HG03139 (cell line): Measurements from ENCODE around the gene MRTFB.
A peak's percentile ranks its signal among the peaks of the same experiment; 100 is the strongest.
"Not testable (repeated sequence)": the region's sequence is repeated elsewhere in the genome, so short reads cannot be mapped to it uniquely, and the experiment has no call there.

Experiments used
- ATAC-seq: cut with Tn5 transposase; IDR thresholded peaks from one replicate; pipeline ENCODE4 v1.9.1; 2021; ENCODE audit not compliant: unreplicated experiment

MRTFB gene, protein sequence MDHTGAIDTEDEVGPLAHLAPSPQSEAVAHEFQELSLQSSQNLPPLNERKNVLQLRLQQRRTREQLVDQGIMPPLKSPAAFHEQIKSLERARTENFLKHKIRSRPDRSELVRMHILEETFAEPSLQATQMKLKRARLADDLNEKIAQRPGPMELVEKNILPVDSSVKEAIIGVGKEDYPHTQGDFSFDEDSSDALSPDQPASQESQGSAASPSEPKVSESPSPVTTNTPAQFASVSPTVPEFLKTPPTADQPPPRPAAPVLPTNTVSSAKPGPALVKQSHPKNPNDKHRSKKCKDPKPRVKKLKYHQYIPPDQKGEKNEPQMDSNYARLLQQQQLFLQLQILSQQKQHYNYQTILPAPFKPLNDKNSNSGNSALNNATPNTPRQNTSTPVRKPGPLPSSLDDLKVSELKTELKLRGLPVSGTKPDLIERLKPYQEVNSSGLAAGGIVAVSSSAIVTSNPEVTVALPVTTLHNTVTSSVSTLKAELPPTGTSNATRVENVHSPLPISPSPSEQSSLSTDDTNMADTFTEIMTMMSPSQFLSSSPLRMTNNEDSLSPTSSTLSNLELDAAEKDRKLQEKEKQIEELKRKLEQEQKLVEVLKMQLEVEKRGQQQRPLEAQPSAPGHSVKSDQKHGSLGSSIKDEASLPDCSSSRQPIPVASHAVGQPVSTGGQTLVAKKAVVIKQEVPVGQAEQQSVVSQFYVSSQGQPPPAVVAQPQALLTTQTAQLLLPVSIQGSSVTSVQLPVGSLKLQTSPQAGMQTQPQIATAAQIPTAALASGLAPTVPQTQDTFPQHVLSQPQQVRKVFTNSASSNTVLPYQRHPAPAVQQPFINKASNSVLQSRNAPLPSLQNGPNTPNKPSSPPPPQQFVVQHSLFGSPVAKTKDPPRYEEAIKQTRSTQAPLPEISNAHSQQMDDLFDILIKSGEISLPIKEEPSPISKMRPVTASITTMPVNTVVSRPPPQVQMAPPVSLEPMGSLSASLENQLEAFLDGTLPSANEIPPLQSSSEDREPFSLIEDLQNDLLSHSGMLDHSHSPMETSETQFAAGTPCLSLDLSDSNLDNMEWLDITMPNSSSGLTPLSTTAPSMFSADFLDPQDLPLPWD

DNA sequence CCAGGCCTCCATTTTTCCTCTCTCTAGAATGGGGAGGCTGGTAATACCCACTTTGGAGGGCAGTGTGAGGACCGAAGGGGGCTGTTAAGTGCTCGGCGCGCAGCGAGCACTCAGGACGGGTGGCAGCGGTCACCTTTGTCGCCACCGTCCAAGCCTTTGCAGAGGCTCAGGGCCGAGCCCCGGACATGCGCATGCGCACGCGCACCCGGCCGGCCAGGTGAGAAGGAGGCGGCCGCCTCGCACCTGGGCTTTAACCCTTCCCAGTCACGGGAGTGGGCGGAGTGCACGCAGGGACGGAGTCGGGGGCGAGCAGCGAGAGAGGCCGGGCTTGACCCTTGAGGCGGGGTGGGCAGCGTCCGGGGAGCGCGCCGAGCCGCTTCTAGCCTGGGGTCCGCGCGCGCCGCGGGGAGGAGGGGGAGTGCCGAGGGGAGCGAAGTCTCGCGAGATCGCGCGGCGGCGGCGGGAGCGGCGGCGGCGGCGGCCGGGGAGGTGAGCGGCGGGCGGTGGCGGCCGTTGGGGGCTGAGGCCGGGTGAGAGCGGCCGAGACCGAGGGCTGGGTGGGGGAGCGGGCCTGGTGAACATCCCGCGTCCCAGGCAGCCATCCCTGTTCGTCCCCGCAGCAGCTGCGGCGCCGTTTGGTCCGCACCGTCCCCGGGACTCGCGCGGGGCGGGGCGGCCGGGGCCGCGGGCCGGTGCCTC, at the start of gene MRTFB:
TSS of gene MRTFB (plus strand) at position 443 of the 699 bp plus-strand sequence. CDS start 69,288 bp downstream, outside the sequence.
- ATAC-seq = peak; percentile 70

DNA sequence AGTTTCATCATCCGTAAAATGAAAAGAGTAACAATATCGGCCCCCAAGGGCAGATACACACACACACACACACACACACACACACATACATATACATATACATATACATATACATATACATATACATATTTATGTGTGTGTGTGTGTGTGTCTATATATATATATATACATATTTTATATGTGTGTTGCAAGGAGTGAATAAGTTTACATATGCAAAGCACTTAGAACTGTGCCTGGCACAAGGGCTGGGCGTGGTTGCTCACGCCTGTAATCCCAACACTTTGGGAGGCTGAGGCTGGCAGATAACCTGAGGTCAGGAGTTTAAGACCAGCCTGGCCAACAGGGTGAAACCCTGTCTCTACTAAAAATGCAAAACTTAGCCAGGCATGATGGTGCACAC, 47.6 kb upstream of the MRTFB start:
- not testable (repeated sequence) for ATAC-seq

DNA sequence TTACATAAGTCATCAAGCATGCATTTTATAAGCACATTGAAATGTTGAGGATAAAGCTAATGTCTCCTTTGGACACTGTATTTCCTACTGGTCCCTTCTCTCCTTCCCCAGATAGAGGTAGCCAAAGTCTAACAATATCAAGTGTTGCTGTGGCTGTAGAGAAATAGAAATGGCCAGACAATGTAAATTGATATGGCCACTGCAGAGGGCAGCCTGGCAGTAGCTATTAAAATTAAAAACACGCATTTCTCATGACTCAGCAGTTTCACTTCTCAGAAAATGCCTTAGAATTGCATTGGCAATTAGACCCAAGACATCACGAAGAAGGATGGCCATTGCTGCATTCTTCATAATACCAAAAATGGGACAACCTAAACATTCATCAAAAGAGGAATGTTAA, 46.8 kb upstream of the MRTFB start:
- ATAC-seq = no peak

DNA sequence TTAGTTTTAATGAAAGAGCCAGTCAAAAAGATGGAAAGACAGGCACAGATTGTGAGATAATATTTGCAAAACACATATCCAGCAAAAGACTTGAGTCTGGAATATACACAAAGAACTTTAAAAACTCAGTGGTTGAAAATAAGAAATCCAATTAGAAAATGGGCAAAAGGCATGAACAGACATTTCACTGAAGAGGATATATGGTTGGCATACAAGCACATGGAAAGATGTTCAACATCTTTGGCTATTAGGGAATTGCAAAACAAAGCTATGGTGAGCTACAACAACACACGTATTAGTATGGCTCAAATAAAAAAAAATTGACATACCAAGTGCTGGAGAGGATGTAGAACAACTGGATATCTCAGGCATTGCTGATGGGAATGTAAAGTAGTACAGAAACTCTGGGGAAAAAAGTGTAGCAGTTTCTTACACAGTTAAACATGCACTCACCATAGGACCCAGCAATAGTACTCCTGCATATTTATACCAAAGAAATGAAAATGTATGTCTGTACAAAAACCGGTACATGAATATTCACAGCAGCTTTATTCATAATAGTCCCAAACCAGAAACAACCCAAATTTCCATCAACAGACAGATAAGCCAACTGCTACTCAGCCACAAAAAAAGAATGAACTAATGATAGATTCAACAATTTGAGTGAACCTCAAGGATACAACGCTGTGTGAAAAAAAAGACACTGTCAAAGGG, 44.4 kb upstream of the MRTFB start:
- ATAC-seq = no peak

GRCh38 chr16:14028202-14028601, 42.9 kb upstream of the MRTFB start:
- ATAC-seq = no peak

DNA sequence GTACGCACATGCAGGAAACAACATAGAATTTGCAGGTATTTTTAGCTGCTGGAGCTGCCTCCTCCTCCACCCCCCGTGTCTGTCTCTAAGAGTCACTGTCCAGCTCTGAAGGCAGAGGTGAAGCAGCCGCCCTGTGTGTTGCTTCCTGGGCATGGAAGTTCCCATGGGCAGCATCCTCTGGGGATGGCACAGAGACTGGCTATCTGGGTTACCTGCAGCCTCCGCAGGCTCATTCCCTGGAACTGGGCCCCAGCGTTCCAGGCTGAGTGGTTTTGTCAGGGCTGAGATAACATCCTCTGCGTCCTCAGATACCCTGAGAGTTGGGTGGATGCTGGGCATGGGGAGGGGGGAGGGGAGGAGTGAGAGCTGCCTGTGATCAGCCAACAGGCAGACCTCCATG, 41.5 kb upstream of the MRTFB start:
- ATAC-seq = no peak

DNA sequence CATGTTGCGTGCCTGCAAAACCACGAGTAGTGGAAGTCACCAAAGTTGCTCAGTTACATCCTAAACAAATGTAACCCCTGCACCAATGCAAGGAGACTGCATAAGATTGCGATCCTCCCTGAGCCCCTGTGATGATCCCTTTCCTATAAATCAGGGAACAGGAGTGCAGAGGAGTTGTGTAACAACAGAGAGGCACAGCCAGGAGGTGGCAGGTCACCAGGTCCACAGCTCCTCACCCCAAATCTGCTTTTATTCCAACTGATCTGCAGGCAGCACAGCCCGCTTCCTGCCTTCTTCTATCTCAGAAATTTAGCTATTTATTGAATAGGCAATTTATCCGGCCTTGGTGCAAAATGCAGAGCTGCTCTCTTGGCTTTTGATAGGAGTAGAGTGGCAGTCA, 36.0 kb upstream of the MRTFB start:
- ATAC-seq = no peak

DNA sequence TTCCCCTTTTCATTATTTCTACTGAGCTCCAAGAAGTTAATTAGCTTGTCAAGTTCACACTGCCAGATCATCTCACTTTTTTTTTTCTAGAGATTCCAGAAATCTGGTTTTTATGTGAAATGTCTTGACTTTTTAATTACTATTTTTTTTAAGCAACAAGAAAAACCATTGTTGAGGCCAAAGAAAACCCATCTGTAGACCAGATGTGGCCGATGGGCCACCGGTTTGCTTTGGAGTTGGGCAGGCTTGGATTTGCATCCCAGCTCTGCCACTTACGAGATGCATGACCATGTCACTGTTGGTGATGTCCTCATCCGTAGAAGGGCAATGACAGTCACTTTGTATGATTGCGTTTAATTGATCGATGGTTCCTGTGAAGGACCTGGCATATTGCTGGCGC, 34.2 kb upstream of the MRTFB start:
- ATAC-seq = no peak

DNA sequence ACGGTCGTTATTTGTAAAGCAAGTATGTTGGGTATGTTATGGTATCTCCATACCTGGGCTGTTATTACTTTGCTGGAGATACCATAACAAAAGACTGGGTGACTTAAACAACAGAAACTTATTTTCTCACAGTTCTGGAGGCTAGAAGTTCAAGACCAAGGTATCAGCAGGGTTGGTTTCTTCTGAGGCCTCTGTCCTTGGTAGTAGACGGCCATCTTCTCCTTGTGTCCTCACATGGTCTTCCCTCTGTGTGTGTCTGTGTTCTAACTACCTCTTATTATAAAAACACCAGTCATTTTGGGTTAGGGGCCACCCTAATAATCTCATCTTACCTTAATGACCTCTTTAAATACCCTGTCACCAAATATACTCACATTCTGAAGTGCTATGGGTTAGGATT, 33.2 kb upstream of the MRTFB start:
- no peak for ATAC-seq

- no peak for ATAC-seq
Observed at GRCh38 chr16:14041164-14041563, 30.0 kb upstream of the MRTFB start.

DNA sequence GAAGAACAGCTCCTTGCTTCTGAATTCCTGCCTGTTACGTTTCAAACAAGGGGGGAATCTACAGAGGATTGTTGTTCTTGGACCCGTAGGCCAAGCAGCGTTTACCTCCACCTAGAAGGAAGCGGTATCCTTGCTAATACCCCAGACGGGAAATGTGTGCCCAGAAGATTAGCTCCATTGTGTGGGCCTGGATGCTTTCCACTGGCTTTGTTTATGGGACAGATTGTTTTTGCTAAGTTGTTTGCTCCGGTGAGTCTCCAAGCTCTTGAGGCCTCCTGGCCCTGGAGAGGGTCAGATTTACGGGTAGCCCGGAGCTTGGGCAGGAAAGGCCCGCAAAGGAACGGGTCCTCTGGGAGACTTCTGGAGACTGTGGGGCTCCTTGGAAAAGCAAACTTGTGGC, 28.4 kb upstream of the MRTFB start:
- no peak for ATAC-seq

GRCh38 chr16:14043278-14043677, 27.8 kb upstream of the MRTFB start:
- ATAC-seq = no peak

- ATAC-seq = no peak
Observed at GRCh38 chr16:14043793-14044192, 27.3 kb upstream of the MRTFB start.

DNA sequence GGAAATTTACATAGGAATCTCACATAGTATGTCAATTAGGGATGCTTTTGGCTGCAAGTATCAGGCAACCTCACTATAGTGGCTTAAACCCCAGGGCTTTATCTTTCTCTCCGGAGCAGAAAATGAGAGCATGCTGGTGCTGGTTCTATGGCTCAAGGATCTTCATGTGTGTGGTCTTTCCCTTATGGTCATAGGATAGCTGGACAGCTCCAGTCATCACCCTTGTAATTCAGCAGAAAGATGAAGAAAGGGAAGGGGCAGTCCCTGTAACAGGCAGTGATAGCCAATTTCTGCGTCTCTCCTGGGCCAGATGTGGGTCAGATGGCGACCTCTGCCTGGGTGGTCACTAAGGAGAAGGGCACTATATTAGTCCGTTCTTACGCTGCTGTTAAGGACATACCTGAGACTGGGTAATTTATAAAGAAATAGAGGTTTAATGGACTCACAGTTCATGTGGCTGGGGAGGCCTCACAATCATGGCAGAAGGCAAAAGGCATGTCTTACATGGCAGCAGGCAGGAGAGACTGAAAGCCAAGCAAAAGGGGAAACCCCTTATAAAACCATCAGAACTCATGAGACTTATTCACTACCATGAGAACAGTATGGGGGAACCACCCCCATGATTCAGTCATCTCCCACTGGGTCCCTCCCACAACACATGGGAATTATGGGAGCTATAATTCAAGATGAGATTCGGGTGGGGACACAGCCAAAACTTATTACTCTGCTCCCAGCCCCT, 23.8 kb upstream of the MRTFB start:
- ATAC-seq = not testable (repeated sequence)

DNA sequence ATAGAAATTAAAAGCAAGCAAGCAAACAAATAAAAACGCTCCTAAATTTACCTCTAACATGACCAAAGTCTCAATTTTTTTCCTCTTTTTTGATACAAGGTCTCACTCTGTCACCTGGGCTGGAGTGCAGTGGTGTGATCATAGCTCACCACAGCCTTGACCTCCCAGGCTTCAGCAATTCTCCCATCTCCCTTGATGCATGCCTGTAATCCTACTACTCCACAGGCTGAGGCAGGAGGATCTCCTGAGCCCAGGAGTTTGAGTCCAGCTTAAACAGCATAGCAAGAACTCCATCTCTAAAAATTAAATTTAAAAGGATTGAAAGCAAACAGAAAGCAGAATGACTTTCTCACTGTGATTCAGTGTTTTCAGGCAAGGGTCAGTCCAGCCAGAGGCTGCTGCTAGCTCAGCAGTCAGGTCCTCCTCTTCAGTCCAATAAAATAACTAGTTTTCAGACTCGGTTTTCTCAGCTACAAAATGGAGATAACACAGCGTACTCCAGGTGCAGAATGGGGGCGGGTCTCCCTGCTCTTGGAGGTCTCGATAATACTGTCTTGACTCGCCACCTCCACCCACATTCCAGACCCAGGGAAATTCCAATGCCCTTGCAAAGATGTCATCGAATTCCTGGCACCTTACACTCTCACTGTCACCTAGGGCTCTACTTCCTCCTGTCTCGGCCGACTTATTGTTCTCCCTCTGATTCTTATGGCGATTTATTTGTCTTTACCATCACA, 20.7 kb upstream of the MRTFB start:
- ATAC-seq = no peak

DNA sequence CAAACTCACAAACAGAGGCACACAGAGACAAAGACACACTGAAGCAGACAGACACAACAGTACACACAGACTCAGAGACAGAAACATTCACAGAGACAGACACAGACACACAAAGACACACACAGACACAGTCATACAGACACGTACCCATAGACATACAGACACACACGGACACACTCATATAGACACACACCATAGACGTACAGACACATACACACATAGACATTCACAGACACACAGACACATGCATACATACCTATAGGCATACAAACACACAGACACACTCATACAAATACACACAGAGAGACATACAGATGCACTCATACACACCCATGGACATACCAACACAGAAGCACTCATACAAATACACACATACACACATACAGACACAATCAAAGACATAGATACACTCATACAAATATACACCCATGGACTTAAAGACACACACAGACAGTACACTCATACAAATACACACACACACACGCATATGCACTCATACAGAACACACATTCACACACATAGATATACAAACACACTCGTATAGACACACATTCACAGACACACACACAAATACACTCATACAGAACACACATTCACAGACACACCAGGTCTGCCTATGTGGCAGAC, 19.9 kb upstream of the MRTFB start:
- no peak for ATAC-seq

GRCh38 chr16:14056970-14057369, 14.1 kb upstream of the MRTFB start:
- no peak for ATAC-seq

DNA sequence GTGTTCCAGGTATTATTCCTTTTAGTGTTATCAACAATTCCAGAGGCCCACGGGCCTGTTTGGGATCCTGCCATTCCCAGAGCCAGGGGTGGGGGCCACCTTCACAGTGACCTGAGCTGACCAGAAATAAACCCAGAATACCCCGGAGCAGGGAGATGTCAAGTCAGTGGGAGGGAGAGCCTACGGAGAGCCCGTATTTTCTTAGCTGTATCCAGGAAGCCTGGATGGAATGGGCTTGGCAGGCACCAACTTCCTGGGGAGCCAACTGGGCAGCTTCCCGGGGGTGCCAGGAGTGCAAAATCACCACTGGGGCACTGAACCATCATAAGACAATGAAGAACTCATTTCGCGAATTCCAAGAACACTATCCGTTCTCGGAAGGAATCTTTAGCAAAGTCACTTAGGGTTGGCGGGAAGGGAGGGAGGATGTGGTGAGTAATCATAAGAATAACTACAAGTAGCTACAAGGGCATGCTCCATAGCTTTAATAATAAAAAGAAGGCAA, 13.2 kb upstream of the MRTFB start:
- ATAC-seq = no peak
